ENCODE measurements around the gene LYRM4. TPM values are rescaled to one million over a fixed set of nuclear protein-coding genes. Genes with fewer than 3 reads are reported as not detected.

LYRM4 gene
- polyA plus RNA-seq, 1 donor (not counting 4 experiments of a cell fraction or from before 2014, with no cell fraction given) = 41.1 TPM

DNA sequence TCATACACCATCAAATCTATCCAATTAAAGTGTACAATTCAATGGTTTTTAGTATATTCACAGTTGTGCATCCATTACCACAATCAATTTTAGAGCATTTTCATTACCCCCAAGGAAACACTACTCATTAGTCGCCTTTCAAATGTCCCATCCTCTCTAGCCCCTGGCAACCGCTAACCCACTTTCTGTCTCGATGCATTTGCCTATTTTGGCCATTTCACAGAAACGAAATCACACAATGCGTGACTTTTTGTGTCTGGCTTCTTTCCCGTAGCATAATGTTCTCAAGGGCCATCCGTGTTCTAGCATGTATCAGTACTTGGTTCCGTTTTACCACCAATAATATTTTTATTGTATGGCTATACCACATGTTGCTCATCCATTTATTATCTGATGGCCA, 123.9 kb downstream of the LYRM4 start:
- no peak for TF ChIP-seq CTCF (optimal IDR thresholded peaks at IDR 0.05 in 1 of 3, IDR thresholded peaks at IDR 0.05 in 1 of 3, conservative IDR thresholded peaks at IDR 0.05 in 1 of 3; ENCODE audit: extremely low read depth in 1 of 3, insufficient read depth in 2 of 3, low read length in 3 of 3)
- no peak for TF ChIP-seq EZH2 (IDR thresholded peaks at IDR 0.05; ENCODE audit: low read length)
- no peak for FAIRE-seq
- no peak for DNase-seq (ENCODE audit: low read depth, low spot score)
- no peaks in the 10 kb centered on the region for H3K9me1 ChIP-seq (ENCODE audit: control insufficient read depth, extremely low read depth, insufficient read depth, low read length)
- peaks cover 5% of the 10 kb centered on the region for H3K4me1 ChIP-seq (ENCODE audit: control insufficient read depth, extremely low read depth, insufficient read depth, low read length)
- no peaks in the 10 kb centered on the region for H3K27me3 ChIP-seq (ENCODE audit: control insufficient read depth, extremely low read depth, insufficient read depth, low read length)
- no peaks in the 10 kb centered on the region for H3K79me2 ChIP-seq (ENCODE audit: control insufficient read depth, insufficient read depth, low read length)
- no peaks in the 10 kb centered on the region for H4K20me1 ChIP-seq (ENCODE audit: control insufficient read depth, extremely low read depth, insufficient read depth, low read length)
- H2AFZ ChIP-seq (ENCODE audit: control insufficient read depth, low read length) = no peak overlapping the region
- H3K36me3 ChIP-seq (ENCODE audit: control insufficient read depth in 2 of 2, extremely low read depth in 1 of 2, insufficient read depth in 2 of 2, low read length in 2 of 2) = no peaks in the 10 kb centered on the region
- H3K9me3 ChIP-seq (ENCODE audit: control insufficient read depth, low read depth, low read length) = no peaks in the 10 kb centered on the region
- no peak overlapping the region for H3K4me3 ChIP-seq (ENCODE audit: control insufficient read depth in 2 of 3, extremely low read depth in 1 of 3, insufficient read depth in 2 of 3, low read depth in 1 of 3, low read length in 3 of 3)
- H3K4me2 ChIP-seq (ENCODE audit: control insufficient read depth, extremely low read depth, insufficient read depth, low read depth, low read length) = no peak overlapping the region
- dilution Hi-C loops (cut with MboI; ENCODE audit: extremely low pct_ligation_motif_present, low sequenced_read_pairs) = no loop called here
- no peak overlapping the region for H3K9ac ChIP-seq (ENCODE audit: control insufficient read depth, extremely low read depth, insufficient read depth, low read length)
- no peak overlapping the region for H3K27ac ChIP-seq (ENCODE audit: control insufficient read depth, insufficient read depth, low read length)

DNA sequence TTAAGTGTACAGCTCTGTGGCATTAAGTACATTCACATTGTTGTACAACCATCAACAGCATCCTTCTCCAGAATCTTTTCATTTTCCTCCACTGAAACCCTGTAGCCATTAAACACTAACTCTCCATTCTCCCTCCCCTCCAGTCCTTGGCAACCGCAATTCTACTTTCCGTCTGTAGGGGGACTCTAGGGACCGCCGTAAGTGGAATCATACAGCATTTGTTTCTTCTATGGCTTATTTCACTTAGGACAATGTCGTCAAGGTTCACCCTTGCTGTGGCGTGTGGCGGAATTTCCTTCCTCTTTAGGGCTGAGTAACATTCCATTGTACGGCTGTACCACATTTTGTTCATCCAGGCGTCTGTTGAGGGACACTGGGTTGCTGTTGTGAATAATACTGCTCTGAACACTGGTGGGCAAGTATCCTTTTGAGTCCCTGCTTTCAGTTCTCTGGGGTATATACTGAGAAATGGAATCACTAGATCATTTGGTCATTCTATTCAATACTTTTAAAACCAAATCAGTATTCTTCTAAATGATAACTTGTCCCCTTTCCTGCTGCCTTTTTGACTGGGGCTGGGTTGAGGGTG, 124.9 kb downstream of the LYRM4 start:
- no peak for DNase-seq (ENCODE audit: low read depth, low spot score)
- Histone ChIP-seq H3K4me3 (ENCODE audit: control insufficient read depth in 2 of 3, extremely low read depth in 1 of 3, insufficient read depth in 2 of 3, low read depth in 1 of 3, low read length in 3 of 3) (no peak overlapping the region), H3K79me2 (ENCODE audit: control insufficient read depth, insufficient read depth, low read length) (no peaks in the 10 kb centered on the region), H3K27ac (ENCODE audit: control insufficient read depth, insufficient read depth, low read length) (no peak overlapping the region), H3K4me2 (ENCODE audit: control insufficient read depth, extremely low read depth, insufficient read depth, low read depth, low read length) (peak overlapping the region; percentile 18), H4K20me1 (ENCODE audit: control insufficient read depth, extremely low read depth, insufficient read depth, low read length) (no peaks in the 10 kb centered on the region), H3K4me1 (ENCODE audit: control insufficient read depth, extremely low read depth, insufficient read depth, low read length) (peaks cover 5% of the 10 kb centered on the region), H3K27me3 (ENCODE audit: control insufficient read depth, extremely low read depth, insufficient read depth, low read length) (no peaks in the 10 kb centered on the region), H3K9me1 (ENCODE audit: control insufficient read depth, extremely low read depth, insufficient read depth, low read length) (no peaks in the 10 kb centered on the region), H2AFZ (ENCODE audit: control insufficient read depth, low read length) (no peak overlapping the region), H3K36me3 (ENCODE audit: control insufficient read depth in 2 of 2, extremely low read depth in 1 of 2, insufficient read depth in 2 of 2, low read length in 2 of 2) (no peaks in the 10 kb centered on the region), H3K9me3 (ENCODE audit: control insufficient read depth, low read depth, low read length) (no peaks in the 10 kb centered on the region), H3K9ac (ENCODE audit: control insufficient read depth, extremely low read depth, insufficient read depth, low read length) (no peak overlapping the region)
- TF ChIP-seq CTCF (optimal IDR thresholded peaks at IDR 0.05 in 1 of 3, IDR thresholded peaks at IDR 0.05 in 1 of 3, conservative IDR thresholded peaks at IDR 0.05 in 1 of 3; ENCODE audit: extremely low read depth in 1 of 3, insufficient read depth in 2 of 3, low read length in 3 of 3) (peak; percentile 46 to 78 (median 52)), EZH2 (IDR thresholded peaks at IDR 0.05; ENCODE audit: low read length) (no peak)
- FAIRE-seq = peak; percentile 20
- dilution Hi-C loops (cut with MboI; ENCODE audit: extremely low pct_ligation_motif_present, low sequenced_read_pairs) = no loop called here
